CD4-positive, alpha-beta T cell treated with Interleukin-15 for 1 hour (primary cell): Measurements from ENCODE around the gene ELAVL2.

ENCODE experiments used
- DNase-seq: peaks from one replicate; pipeline ENCODE4 v3.0.0-alpha.2; 2020

The ELAVL2 gene

GRCh38 chr9:23821375-23822181 is 4.5 kb downstream of the ELAVL2 start:
- no peak for DNase-seq

- DNase-seq = no peak
These were observed 5.3 kb downstream of the ELAVL2 start for GRCh38 chr9:23820451-23821374.

- DNase-seq = no peak
These were observed 6.6 kb downstream of the ELAVL2 start for GRCh38 chr9:23819403-23819802.

GRCh38 chr9:23814243-23814642 is 11.8 kb downstream of the ELAVL2 start:
- no peak for DNase-seq

- no peak for DNase-seq
These were observed 13.4 kb downstream of the ELAVL2 start for GRCh38 chr9:23812673-23813072.

- DNase-seq = no peak
These were observed 14.4 kb downstream of the ELAVL2 start for GRCh38 chr9:23811633-23812032.

- no peak for DNase-seq
These were observed 22.8 kb downstream of the ELAVL2 start for GRCh38 chr9:23803216-23803615.

- DNase-seq = no peak
These were observed 24.5 kb downstream of the ELAVL2 start for GRCh38 chr9:23801523-23801922.

GRCh38 chr9:23799521-23799920 is 26.5 kb downstream of the ELAVL2 start:
- DNase-seq = no peak

- no peak for DNase-seq
These were observed 27.7 kb downstream of the ELAVL2 start for GRCh38 chr9:23798325-23798724.

GRCh38 chr9:23796209-23796608 is 29.8 kb downstream of the ELAVL2 start:
- DNase-seq = no peak

- no peak for DNase-seq
These were observed 35.4 kb downstream of the ELAVL2 start for GRCh38 chr9:23790351-23791260.

GRCh38 chr9:23789529-23790254 is 36.3 kb downstream of the ELAVL2 start:
- no peak for DNase-seq

GRCh38 chr9:23784962-23785361 is 41.1 kb downstream of the ELAVL2 start:
- no peak for DNase-seq

- no peak for DNase-seq
These were observed 42.5 kb downstream of the ELAVL2 start for GRCh38 chr9:23783509-23783908.

- DNase-seq = no peak
These were observed 46.8 kb downstream of the ELAVL2 start for GRCh38 chr9:23779220-23779619.

GRCh38 chr9:23777328-23777727 is 48.7 kb downstream of the ELAVL2 start:
- DNase-seq = no peak

- no peak for DNase-seq
These were observed 50.5 kb downstream of the ELAVL2 start for GRCh38 chr9:23775549-23775948.

- DNase-seq = no peak
These were observed 51.8 kb downstream of the ELAVL2 start for GRCh38 chr9:23774266-23774665.

- no peak for DNase-seq
These were observed 53.7 kb downstream of the ELAVL2 start for GRCh38 chr9:23772385-23772783.

- DNase-seq = no peak
These were observed 54.2 kb downstream of the ELAVL2 start for GRCh38 chr9:23771746-23772384.
